SK-N-DZ (cell line): ENCODE results near the gene AGPS.
"Not testable (repeated sequence)": the region's sequence is repeated elsewhere in the genome, so short reads cannot be mapped to it uniquely, and the experiment has no call there.

Source experiments
- DNase-seq: peaks from one replicate; pipeline ENCODE4 v3.0.0-alpha.2; 2015; ENCODE audit warnings: low spot score

AGPS gene

GRCh38 chr2:177419274-177419673, 26.7 kb downstream of the AGPS start:
- no peak for DNase-seq

- DNase-seq = no peak
Observed at GRCh38 chr2:177422271-177422670, 29.7 kb downstream of the AGPS start.

- DNase-seq = not testable (repeated sequence)
Observed at GRCh38 chr2:177424120-177424519, 31.5 kb downstream of the AGPS start.

GRCh38 chr2:177424620-177425019, 32.0 kb downstream of the AGPS start:
- not testable (repeated sequence) for DNase-seq

GRCh38 chr2:177427316-177427715, 34.7 kb downstream of the AGPS start:
- no peak for DNase-seq

GRCh38 chr2:177427936-177428335, 35.4 kb downstream of the AGPS start:
- DNase-seq = not testable (repeated sequence)

- no peak for DNase-seq
Observed at GRCh38 chr2:177429688-177430325, 37.2 kb downstream of the AGPS start.

GRCh38 chr2:177430411-177430810, 37.8 kb downstream of the AGPS start:
- DNase-seq = no peak

GRCh38 chr2:177431111-177431725, 38.6 kb downstream of the AGPS start:
- not testable (repeated sequence) for DNase-seq

- DNase-seq = no peak
Observed at GRCh38 chr2:177432703-177433102, 40.1 kb downstream of the AGPS start.

- no peak for DNase-seq
Observed at GRCh38 chr2:177433402-177433801, 40.8 kb downstream of the AGPS start.

GRCh38 chr2:177434475-177434874, 41.9 kb downstream of the AGPS start:
- DNase-seq = no peak

GRCh38 chr2:177445200-177445599, 52.6 kb downstream of the AGPS start:
- no peak for DNase-seq

- no peak for DNase-seq
Observed at GRCh38 chr2:177448031-177448430, 55.5 kb downstream of the AGPS start.

GRCh38 chr2:177449159-177449558, 56.6 kb downstream of the AGPS start:
- DNase-seq = no peak

- DNase-seq = no peak
Observed at GRCh38 chr2:177455187-177455586, 62.6 kb downstream of the AGPS start.

GRCh38 chr2:177459756-177460155, 67.2 kb downstream of the AGPS start:
- not testable (repeated sequence) for DNase-seq

GRCh38 chr2:177460973-177461585, 68.5 kb downstream of the AGPS start:
- DNase-seq = peak; percentile 67

GRCh38 chr2:177464549-177464948, 72.0 kb downstream of the AGPS start:
- no peak for DNase-seq

- no peak for DNase-seq
Observed at GRCh38 chr2:177465400-177466138, 73.0 kb downstream of the AGPS start.

GRCh38 chr2:177466337-177467195, 74.0 kb downstream of the AGPS start:
- no peak for DNase-seq
